GM18858 (cell line): ENCODE data around the gene SIRPG.
"Not testable (repeated sequence)": the region's sequence is repeated elsewhere in the genome, so short reads cannot be mapped to it uniquely, and the experiment has no call there.

Experiments used
- ATAC-seq: cut with Tn5 transposase; IDR thresholded peaks from one replicate; pipeline ENCODE4 v1.9.1; 2021; ENCODE audit not compliant: unreplicated experiment

Gene SIRPG

GRCh38 chr20:1637226-1637625 is 20.4 kb downstream of the SIRPG start:
- ATAC-seq = no peak

GRCh38 chr20:1636621-1637020 is 21.0 kb downstream of the SIRPG start:
- ATAC-seq = no peak

GRCh38 chr20:1635291-1635979 is 22.1 kb downstream of the SIRPG start:
- ATAC-seq = no peak

- no peak for ATAC-seq
Measured at GRCh38 chr20:1633535-1633934, 24.0 kb downstream of the SIRPG start.

- no peak for ATAC-seq
Measured at GRCh38 chr20:1632178-1632577, 25.4 kb downstream of the SIRPG start.

GRCh38 chr20:1631309-1632151 is 26.0 kb downstream of the SIRPG start:
- ATAC-seq = no peak

- no peak for ATAC-seq
Measured at GRCh38 chr20:1630186-1630585, 27.4 kb downstream of the SIRPG start.

GRCh38 chr20:1629321-1629720 is 28.3 kb downstream of the SIRPG start:
- ATAC-seq = no peak

- no peak for ATAC-seq
Measured at GRCh38 chr20:1628621-1629020, 29.0 kb downstream of the SIRPG start.

- no peak for ATAC-seq
Measured at GRCh38 chr20:1627200-1627550, 30.4 kb downstream of the SIRPG start.

GRCh38 chr20:1626528-1627199 is 30.9 kb downstream of the SIRPG start:
- no peak for ATAC-seq

GRCh38 chr20:1625083-1625690 is 32.4 kb downstream of the SIRPG start:
- no peak for ATAC-seq

- ATAC-seq = no peak
Measured at GRCh38 chr20:1623501-1624205, 33.9 kb downstream of the SIRPG start.

GRCh38 chr20:1622450-1622849 is 35.1 kb downstream of the SIRPG start:
- no peak for ATAC-seq

- no peak for ATAC-seq
Measured at GRCh38 chr20:1621316-1621715, 36.3 kb downstream of the SIRPG start.

- no peak for ATAC-seq
Measured at GRCh38 chr20:1619861-1620444, 37.6 kb downstream of the SIRPG start, which contains the start of gene SIRPB1. Gene SIRPB1 (minus strand): TSS chr20:1620009. CDS start chr20:1619944, 65 bp downstream.

GRCh38 chr20:1618954-1619540 is 38.5 kb downstream of the SIRPG start:
- no peak for ATAC-seq

GRCh38 chr20:1618479-1618878 is 39.1 kb downstream of the SIRPG start:
- no peak for ATAC-seq

- ATAC-seq = no peak
Measured at GRCh38 chr20:1616858-1617434, 40.6 kb downstream of the SIRPG start.

GRCh38 chr20:1610404-1610803 is 47.2 kb downstream of the SIRPG start:
- ATAC-seq = not testable (repeated sequence)
